Neural progenitor cell (in vitro differentiated cells): ENCODE results near the gene ZNF813. TPM values are rescaled to one million over a fixed set of nuclear protein-coding genes. Genes with fewer than 3 reads are reported as not detected.
"Not testable (repeated sequence)": the region's sequence is repeated elsewhere in the genome, so short reads cannot be mapped to it uniquely, and the experiment has no call there.

ENCODE experiments used
- DNase-seq: peaks from one replicate; pipeline ENCODE4 v3.0.0-alpha.2; 2016; ENCODE audit warnings: low spot score
- H2AFZ ChIP-seq: fragments of 200-600 bp; sonication (generic); replicated peaks from 2 replicates; pipeline ENCODE4 v1.6.1; 2016; ENCODE audit warnings: antibody characterized with exemption
- H3F3A ChIP-seq: fragments of 200-600 bp; sonication (generic); 2 replicates; pipeline ENCODE4 v1.6.1; 2016; ENCODE audit warnings: antibody characterized with exemption, low read depth
- H3K27ac ChIP-seq: fragments of 200-600 bp; sonication (generic); 2 replicates; pipeline ENCODE4 v1.5.1; 2016; ENCODE audit warnings: mild to moderate bottlenecking
- H3K27me3 ChIP-seq: fragments of 200-600 bp; sonication (generic); 2 replicates; pipeline ENCODE4 v1.6.1; 2016; ENCODE audit warnings: mild to moderate bottlenecking, moderate library complexity
- H3K36me3 ChIP-seq: fragments of 200-600 bp; sonication (generic); 2 replicates; pipeline ENCODE4 v1.5.1; 2016
- H3K4me1 ChIP-seq: fragments of 200-600 bp; sonication (generic); 2 replicates; pipeline ENCODE4 v1.6.1; 2016; ENCODE audit warnings: mixed run types
- H3K4me2 ChIP-seq: fragments of 200-600 bp; sonication (generic); 2 replicates; pipeline ENCODE4 v1.6.1; 2016
- H3K4me3 ChIP-seq: fragments of 200-600 bp; sonication (generic); 2 replicates; pipeline ENCODE4 v1.5.1; 2016
- H3K79me2 ChIP-seq: fragments of 200-600 bp; sonication (generic); 2 replicates; pipeline ENCODE4 v1.6.1; 2016; ENCODE audit warnings: low read depth
- H3K9ac ChIP-seq: fragments of 200-600 bp; sonication (generic); 2 replicates; pipeline ENCODE4 v1.6.1; 2016
- H3K9me3 ChIP-seq: fragments of 200-600 bp; sonication (generic); 2 replicates; pipeline ENCODE4 v1.5.1; 2016; ENCODE audit warnings: low read depth
- H4K20me1 ChIP-seq: fragments of 200-600 bp; sonication (generic); 2 replicates; pipeline ENCODE4 v1.6.1; 2016; ENCODE audit warnings: low read depth
- H3K27ac Mint-ChIP-seq: 3 replicates; pipeline ENCODE4 v1.8.0; 2021; ENCODE audit warnings: mixed read lengths
- H3K27me3 Mint-ChIP-seq: 2 replicates; pipeline ENCODE4 v1.8.0; 2022; ENCODE audit warnings: low read depth, mild to moderate bottlenecking, inconsistent platforms, moderate library complexity, mixed read lengths; ENCODE audit not compliant: insufficient read depth
- H3K36me3 Mint-ChIP-seq: 3 replicates; pipeline ENCODE4 v1.8.0; 2021; ENCODE audit warnings: mixed read lengths
- H3K4me1 Mint-ChIP-seq: 3 replicates; pipeline ENCODE4 v1.8.0; 2021; ENCODE audit warnings: mixed read lengths
- H3K4me3 Mint-ChIP-seq: 3 replicates; pipeline ENCODE4 v1.8.0; 2021; ENCODE audit warnings: mild to moderate bottlenecking, moderate library complexity, mixed read lengths
- H3K9me3 Mint-ChIP-seq: 3 replicates; pipeline ENCODE4 v1.8.0; 2020; ENCODE audit warnings: mixed read lengths
- CTCF ChIP-seq: fragments of 200-600 bp; sonication (generic); IDR thresholded peaks from 2 replicates; pipeline ENCODE4 v1.5.1; 2017; ENCODE audit warnings: antibody characterized with exemption, mild to moderate bottlenecking
- EZH2 ChIP-seq: fragments of 200-600 bp; sonication (generic); IDR thresholded peaks from 2 replicates; pipeline ENCODE4 v1.6.1; 2017; ENCODE audit warnings: antibody characterized with exemption, mild to moderate bottlenecking, moderate library complexity
- EZH2phosphoT487 ChIP-seq: fragments of 200-600 bp; sonication (generic); IDR thresholded peaks from 2 replicates; pipeline ENCODE4 v1.6.1; 2017; ENCODE audit warnings: antibody characterized with exemption
- total RNA-seq: library from RNA; depleted of rRNA; stranded (reverse); fragments of >200 nt; gene quantifications from 2 replicates; pipeline ENCODE4 v1.2.3, GENCODE V29; 2015; ENCODE audit warnings: low replicate concordance

Gene ZNF813
- total RNA-seq, 1 donor from 2014 or later: 24.3 TPM

- H3K79me2 ChIP-seq: peaks cover 17% of the 10 kb centered on the region
- H3K4me1 Mint-ChIP-seq: peaks cover 10% of the 10 kb centered on the region
- H3K9ac ChIP-seq: peak overlapping the region; percentile 43
- H4K20me1 ChIP-seq: no peaks in the 10 kb centered on the region
- H3K27me3 Mint-ChIP-seq: no peaks in the 10 kb centered on the region
- H3K9me3 Mint-ChIP-seq: no peaks in the 10 kb centered on the region
- peak overlapping the region; percentile 77 for H3K4me3 ChIP-seq
- peaks cover 17% of the 10 kb centered on the region for H3K36me3 Mint-ChIP-seq
- no peaks in the 10 kb centered on the region for H3K4me1 ChIP-seq
- peak; percentile 54 for DNase-seq
- no peaks in the 10 kb centered on the region for H3F3A ChIP-seq
- no peak overlapping the region for H3K27ac Mint-ChIP-seq
- H3K36me3 ChIP-seq: no peaks in the 10 kb centered on the region
- H3K4me2 ChIP-seq: peak overlapping the region; percentile 88
- no peak overlapping the region for H3K27ac ChIP-seq
- TF ChIP-seq EZH2: no peak
- no peak for TF ChIP-seq CTCF
- no peaks in the 10 kb centered on the region for H3K9me3 ChIP-seq
- H2AFZ ChIP-seq: peak overlapping the region; percentile 66
- peak overlapping the region; percentile 94 for H3K4me3 Mint-ChIP-seq
- no peaks in the 10 kb centered on the region for H3K27me3 ChIP-seq
Measured at GRCh38 chr19:53432088-53432661, 35.4 kb upstream of the ZNF813 start.

GRCh38 chr19:53443809-53444208 lies 23.7 kb upstream of the ZNF813 start:
- not testable (repeated sequence) for H3K4me3 ChIP-seq

GRCh38 chr19:53447196-53447595 lies 20.3 kb upstream of the ZNF813 start:
- not testable (repeated sequence) for H3K9ac ChIP-seq, H3K4me2 ChIP-seq, H3K4me1 ChIP-seq, H4K20me1 ChIP-seq, H3K27me3 ChIP-seq, H2AFZ ChIP-seq, H3K4me1 Mint-ChIP-seq, DNase-seq, H3K36me3 ChIP-seq, H3K4me3 ChIP-seq, H3K27ac Mint-ChIP-seq, H3K9me3 ChIP-seq, H3F3A ChIP-seq, H3K4me3 Mint-ChIP-seq, H3K27me3 Mint-ChIP-seq, H3K79me2 ChIP-seq, H3K27ac ChIP-seq
- Mint-ChIP-seq H3K36me3 (peaks cover 69% of the 10 kb centered on the region), H3K9me3 (peaks cover 50% of the 10 kb centered on the region)

More at GRCh38 chr19:53443809-53444208, 23.7 kb upstream of the ZNF813 start:
- not testable (repeated sequence) for DNase-seq, H2AFZ ChIP-seq, H3K27me3 Mint-ChIP-seq, H3K27ac ChIP-seq, H3K4me1 ChIP-seq, H3F3A ChIP-seq, H3K4me2 ChIP-seq, H3K79me2 ChIP-seq, H3K4me1 Mint-ChIP-seq, H3K27me3 ChIP-seq, H3K27ac Mint-ChIP-seq, H3K4me3 Mint-ChIP-seq, H3K9ac ChIP-seq, H3K9me3 ChIP-seq, H4K20me1 ChIP-seq, H3K36me3 ChIP-seq
- Mint-ChIP-seq H3K36me3 (peaks cover 65% of the 10 kb centered on the region), H3K9me3 (peaks cover 41% of the 10 kb centered on the region)

- Mint-ChIP-seq H3K4me3 (no peak overlapping the region), H3K9me3 (peaks cover 72% of the 10 kb centered on the region), H3K36me3 (peaks cover 65% of the 10 kb centered on the region), H3K4me1 (no peaks in the 10 kb centered on the region), H3K27me3 (no peaks in the 10 kb centered on the region), H3K27ac (no peak overlapping the region)
- Histone ChIP-seq H3K9me3 (peaks cover 24% of the 10 kb centered on the region), H3K4me3 (no peak overlapping the region), H3K9ac (no peak overlapping the region), H3F3A (no peaks in the 10 kb centered on the region), H3K36me3 (peaks cover 20% of the 10 kb centered on the region), H3K27me3 (no peaks in the 10 kb centered on the region), H4K20me1 (no peaks in the 10 kb centered on the region), H3K4me1 (no peaks in the 10 kb centered on the region), H3K27ac (no peak overlapping the region), H3K79me2 (no peaks in the 10 kb centered on the region), H3K4me2 (no peak overlapping the region), H2AFZ (no peak overlapping the region)
- DNase-seq: no peak
- TF ChIP-seq CTCF: no peak
- no peak for TF ChIP-seq EZH2phosphoT487
- TF ChIP-seq EZH2: no peak
Measured at GRCh38 chr19:53455828-53456227, 11.7 kb upstream of the ZNF813 start.

GRCh38 chr19:53460131-53460721 lies 7.3 kb upstream of the ZNF813 start:
- H3K27me3 Mint-ChIP-seq: not testable (repeated sequence)
- peaks cover 57% of the 10 kb centered on the region for H3K9me3 Mint-ChIP-seq

More at GRCh38 chr19:53460131-53460721, 7.3 kb upstream of the ZNF813 start:
- not testable (repeated sequence) for H3K36me3 ChIP-seq, H3K27ac ChIP-seq, H3F3A ChIP-seq, H3K9ac ChIP-seq, H3K79me2 ChIP-seq, H3K27ac Mint-ChIP-seq, H4K20me1 ChIP-seq, H3K27me3 ChIP-seq, H2AFZ ChIP-seq, DNase-seq, H3K4me1 ChIP-seq, H3K4me1 Mint-ChIP-seq, H3K4me3 ChIP-seq, H3K4me2 ChIP-seq, H3K4me3 Mint-ChIP-seq
- H3K36me3 Mint-ChIP-seq: peaks cover 38% of the 10 kb centered on the region
- peaks cover 12% of the 10 kb centered on the region for H3K9me3 ChIP-seq
